BLaER1 (cell line): ENCODE data around the gene FRMD4A.
A peak's percentile ranks its signal among the peaks of the same experiment; 100 is the strongest.

Experiments used
- H3K27ac ChIP-seq: shearing (Covaris generic); formaldehyde crosslinking; 2 replicates; pipeline ENCODE4 v1.8.1; 2022
- H3K27me3 ChIP-seq: shearing (Covaris generic); formaldehyde crosslinking; 2 replicates; pipeline ENCODE4 v1.8.1; 2022
- H3K36me3 ChIP-seq: shearing (Covaris generic); formaldehyde crosslinking; 2 replicates; pipeline ENCODE4 v1.8.1; 2022
- H3K4me1 ChIP-seq: shearing (Covaris generic); formaldehyde crosslinking; 2 replicates; pipeline ENCODE4 v1.8.1; 2022
- H3K4me2 ChIP-seq: shearing (Covaris generic); formaldehyde crosslinking; 2 replicates; pipeline ENCODE4 v1.8.1; 2022
- H3K4me3 ChIP-seq: shearing (Covaris generic); formaldehyde crosslinking; 2 replicates; pipeline ENCODE4 v1.8.1; 2022
- H3K9ac ChIP-seq: shearing (Covaris generic); formaldehyde crosslinking; 2 replicates; pipeline ENCODE4 v1.8.1; 2022
- H3K9me3 ChIP-seq: shearing (Covaris generic); formaldehyde crosslinking; 2 replicates; pipeline ENCODE4 v1.8.1; 2022
- H4K20me1 ChIP-seq: shearing (Covaris generic); formaldehyde crosslinking; 2 replicates; pipeline ENCODE4 v1.8.1; 2022
- Cebpa-rat ChIP-seq: shearing (Covaris generic); IDR thresholded peaks from 2 replicates; pipeline ENCODE4 v1.8.1; 2022

The FRMD4A gene

GRCh38 chr10:13650961-13651360, 679.8 kb downstream of the FRMD4A start:
- no peaks in the 10 kb centered on the region for H4K20me1 ChIP-seq
- H3K9ac ChIP-seq = no peak overlapping the region
- TF ChIP-seq Cebpa-rat = no peak
- no peak overlapping the region for H3K4me2 ChIP-seq
- H3K27ac ChIP-seq = no peak overlapping the region
- peaks cover 18% of the 10 kb centered on the region for H3K36me3 ChIP-seq
- peaks cover 15% of the 10 kb centered on the region for H3K4me1 ChIP-seq
- no peaks in the 10 kb centered on the region for H3K27me3 ChIP-seq
- no peak overlapping the region for H3K4me3 ChIP-seq
- H3K9me3 ChIP-seq = no peaks in the 10 kb centered on the region

DNA sequence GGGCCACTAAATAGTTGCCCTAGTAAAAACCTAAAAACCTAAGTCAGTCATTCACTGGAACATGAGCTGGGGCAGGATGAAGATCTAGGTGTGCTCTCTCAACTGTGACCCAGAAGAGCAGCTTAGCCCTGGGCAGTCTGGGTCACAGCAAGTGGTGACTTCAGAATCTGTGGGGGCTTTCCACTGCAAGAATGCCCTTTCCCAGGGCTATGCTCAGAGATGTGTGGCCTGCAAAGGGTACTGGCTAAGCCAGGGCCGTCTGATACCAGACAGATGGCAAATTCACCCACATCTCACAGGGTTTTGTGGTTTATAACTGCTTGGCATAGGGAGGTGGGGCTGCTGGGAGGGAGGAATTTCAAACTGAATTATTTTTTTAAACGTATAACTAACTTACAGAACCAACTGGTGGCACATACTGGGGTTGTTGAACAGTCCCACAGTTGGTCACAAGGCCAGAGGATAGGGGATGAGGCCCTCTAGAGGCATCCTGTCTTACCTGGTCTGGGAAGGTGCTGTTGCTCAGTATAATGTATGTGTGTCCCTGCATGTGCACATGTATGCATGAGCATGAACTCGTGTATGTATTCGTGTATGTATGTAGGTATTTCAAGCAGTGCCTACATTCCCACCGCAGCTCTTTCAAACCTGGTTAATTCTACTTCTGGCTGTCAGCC, 680.7 kb downstream of the FRMD4A start:
- H3K9ac ChIP-seq = 0 out of 2 replicates have a peak overlapping the region, but pooled peaks have one; percentile 16
- H3K4me3 ChIP-seq = no peak overlapping the region
- TF ChIP-seq Cebpa-rat = no peak
- peaks cover 28% of the 10 kb centered on the region for H3K36me3 ChIP-seq
- no peak overlapping the region for H3K27ac ChIP-seq
- no peaks in the 10 kb centered on the region for H4K20me1 ChIP-seq
- H3K9me3 ChIP-seq = no peaks in the 10 kb centered on the region
- H3K4me1 ChIP-seq = peaks cover 15% of the 10 kb centered on the region
- peak overlapping the region; percentile 8; the same call in 1 of the 2 replicates for H3K4me2 ChIP-seq
- no peaks in the 10 kb centered on the region for H3K27me3 ChIP-seq

DNA sequence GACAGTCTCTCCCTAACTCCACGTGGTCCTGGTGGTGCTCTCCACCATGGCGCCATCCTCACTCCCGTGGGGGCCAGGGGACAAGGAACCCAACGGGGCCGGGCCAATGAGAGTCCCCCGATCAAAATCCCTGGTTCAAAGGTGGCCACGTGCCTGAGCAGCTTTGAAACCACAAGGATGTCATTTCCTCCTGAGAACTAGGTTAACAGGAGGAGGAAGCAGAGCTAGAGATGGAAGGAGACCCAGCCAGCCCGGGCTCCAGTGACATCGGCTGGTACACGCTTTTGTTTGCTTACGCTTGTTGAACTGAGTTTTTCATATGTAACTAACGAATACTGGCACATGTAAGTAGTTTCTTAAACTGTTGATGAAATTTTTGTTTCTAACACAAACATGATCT, 682.3 kb downstream of the FRMD4A start:
- H3K27me3 ChIP-seq = no peaks in the 10 kb centered on the region
- TF ChIP-seq Cebpa-rat = no peak
- no peaks in the 10 kb centered on the region for H4K20me1 ChIP-seq
- peaks cover 15% of the 10 kb centered on the region for H3K4me1 ChIP-seq
- H3K27ac ChIP-seq = no peak overlapping the region
- H3K4me2 ChIP-seq = peak overlapping the region; percentile 19; the same call in 1 of the 2 replicates
- H3K9me3 ChIP-seq = 0 out of 2 replicates have a peak, but pooled peaks cover under 1% of the 10 kb centered on the region
- peaks cover 31% of the 10 kb centered on the region for H3K36me3 ChIP-seq
- H3K9ac ChIP-seq = no peak overlapping the region
- no peak overlapping the region for H3K4me3 ChIP-seq

DNA sequence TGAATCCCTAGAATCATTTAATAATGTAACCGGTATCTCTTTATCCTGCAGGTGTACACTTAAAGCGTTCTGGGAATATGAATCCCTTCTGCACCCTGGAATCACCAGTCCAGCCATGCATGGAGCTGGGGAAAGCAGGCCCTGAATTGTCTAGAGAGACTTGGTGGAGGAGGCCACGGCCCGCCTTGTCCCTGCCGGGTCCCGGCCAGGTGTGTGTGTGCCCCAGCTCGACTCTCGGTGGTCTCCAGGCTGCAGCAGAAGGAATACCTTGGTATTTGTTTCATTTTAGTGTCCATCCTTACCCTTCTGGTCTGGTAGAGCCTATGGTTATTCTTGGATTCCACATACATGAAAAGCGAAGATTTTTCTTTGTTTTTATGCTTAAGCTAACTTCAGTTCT, 685.9 kb downstream of the FRMD4A start:
- H3K4me3 ChIP-seq = no peak overlapping the region
- TF ChIP-seq Cebpa-rat = no peak
- H3K27me3 ChIP-seq = no peaks in the 10 kb centered on the region
- no peaks in the 10 kb centered on the region for H4K20me1 ChIP-seq
- peaks cover 12% of the 10 kb centered on the region for H3K4me1 ChIP-seq
- H3K27ac ChIP-seq = no peak overlapping the region
- no peak overlapping the region for H3K4me2 ChIP-seq
- peaks cover 64% of the 10 kb centered on the region for H3K36me3 ChIP-seq
- H3K9ac ChIP-seq = no peak overlapping the region
- H3K9me3 ChIP-seq = peaks cover 27% of the 10 kb centered on the region

DNA sequence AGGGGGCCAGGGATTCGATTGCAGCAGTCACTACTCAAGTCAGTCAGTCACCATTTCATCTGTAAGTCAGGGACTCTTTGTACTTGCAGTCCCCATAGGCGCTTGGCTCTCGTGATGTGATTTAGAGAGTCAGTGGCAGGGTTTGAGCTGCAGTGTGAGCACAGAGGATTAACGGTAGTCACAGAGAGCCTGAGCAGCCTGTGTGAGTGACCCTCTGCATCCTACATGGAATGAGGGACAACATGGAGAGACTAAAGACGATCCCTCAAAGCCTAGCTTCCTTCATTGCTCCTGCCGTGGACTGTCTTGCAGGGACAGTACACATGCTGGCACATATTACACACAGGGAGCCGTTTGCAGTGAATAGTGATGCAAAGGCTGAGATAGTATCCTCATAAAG, 687.7 kb downstream of the FRMD4A start:
- no peaks in the 10 kb centered on the region; the same call in 1 of the 2 replicates for H3K4me1 ChIP-seq
- H3K36me3 ChIP-seq = peaks cover 78% of the 10 kb centered on the region
- no peak overlapping the region for H3K27ac ChIP-seq
- no peak overlapping the region for H3K4me3 ChIP-seq
- no peaks in the 10 kb centered on the region for H3K27me3 ChIP-seq
- H3K9ac ChIP-seq = no peak overlapping the region
- no peak for TF ChIP-seq Cebpa-rat
- H3K4me2 ChIP-seq = no peak overlapping the region
- H4K20me1 ChIP-seq = no peaks in the 10 kb centered on the region
- peaks cover 27% of the 10 kb centered on the region for H3K9me3 ChIP-seq

- no peak overlapping the region for H3K4me2 ChIP-seq
- no peak for TF ChIP-seq Cebpa-rat
- H3K27me3 ChIP-seq = no peaks in the 10 kb centered on the region
- no peak overlapping the region for H3K4me3 ChIP-seq
- no peaks in the 10 kb centered on the region for H3K4me1 ChIP-seq
- no peak overlapping the region for H3K9ac ChIP-seq
- H3K36me3 ChIP-seq = peaks cover 79% of the 10 kb centered on the region
- H3K27ac ChIP-seq = no peak overlapping the region
- H4K20me1 ChIP-seq = no peaks in the 10 kb centered on the region
- peaks cover 27% of the 10 kb centered on the region for H3K9me3 ChIP-seq
Measured at GRCh38 chr10:13642293-13642692, 688.4 kb downstream of the FRMD4A start.

- H3K4me1 ChIP-seq = no peaks in the 10 kb centered on the region
- no peaks in the 10 kb centered on the region for H4K20me1 ChIP-seq
- H3K4me2 ChIP-seq = no peak overlapping the region
- H3K9me3 ChIP-seq = peaks cover 22% of the 10 kb centered on the region
- H3K9ac ChIP-seq = no peak overlapping the region
- no peaks in the 10 kb centered on the region for H3K27me3 ChIP-seq
- peaks cover 72% of the 10 kb centered on the region for H3K36me3 ChIP-seq
- no peak overlapping the region for H3K4me3 ChIP-seq
- no peak overlapping the region for H3K27ac ChIP-seq
- TF ChIP-seq Cebpa-rat = no peak
Measured at GRCh38 chr10:13637894-13638293, 692.8 kb downstream of the FRMD4A start.

DNA sequence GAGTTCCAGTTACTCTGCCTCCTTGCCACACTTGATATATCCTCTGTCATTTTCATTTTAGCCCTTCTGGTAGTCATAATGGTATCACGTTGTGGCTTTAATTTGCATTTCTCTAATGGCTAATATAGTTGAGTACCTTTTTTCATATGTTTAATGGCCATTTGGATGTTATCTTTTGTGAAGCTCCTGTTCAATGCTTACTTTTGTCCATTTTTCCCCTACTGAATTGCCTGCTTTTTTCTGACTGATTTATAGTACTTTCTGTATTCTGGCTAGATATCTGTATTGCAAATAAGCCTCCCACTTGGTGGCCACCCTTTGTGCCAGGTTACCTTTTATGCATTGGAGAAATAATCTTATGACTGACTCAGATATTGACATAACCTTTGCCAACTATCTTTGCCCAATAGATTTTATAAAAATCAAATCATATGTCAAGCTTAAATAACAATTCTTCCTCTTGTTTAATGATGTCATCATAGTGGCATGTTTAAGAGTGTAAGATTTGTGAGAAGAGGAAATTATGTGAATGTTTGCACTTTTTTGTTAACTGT, 693.3 kb downstream of the FRMD4A start:
- H3K9me3 ChIP-seq = peaks cover 16% of the 10 kb centered on the region
- H3K27me3 ChIP-seq = no peaks in the 10 kb centered on the region
- no peaks in the 10 kb centered on the region for H4K20me1 ChIP-seq
- no peak overlapping the region for H3K4me2 ChIP-seq
- no peak for TF ChIP-seq Cebpa-rat
- H3K9ac ChIP-seq = no peak overlapping the region
- no peak overlapping the region for H3K27ac ChIP-seq
- H3K4me3 ChIP-seq = no peak overlapping the region
- peaks cover 69% of the 10 kb centered on the region for H3K36me3 ChIP-seq
- no peaks in the 10 kb centered on the region for H3K4me1 ChIP-seq

GRCh38 chr10:13636776-13637175, 693.9 kb downstream of the FRMD4A start:
- no peak for TF ChIP-seq Cebpa-rat
- Histone ChIP-seq H3K4me2 (no peak overlapping the region), H3K27ac (no peak overlapping the region), H3K9ac (no peak overlapping the region), H3K4me3 (no peak overlapping the region), H3K4me1 (no peaks in the 10 kb centered on the region), H3K9me3 (peaks cover 10% of the 10 kb centered on the region), H4K20me1 (no peaks in the 10 kb centered on the region), H3K36me3 (peaks cover 64% of the 10 kb centered on the region), H3K27me3 (no peaks in the 10 kb centered on the region)

- H3K9me3 ChIP-seq = no peaks in the 10 kb centered on the region
- no peaks in the 10 kb centered on the region for H3K27me3 ChIP-seq
- H3K4me2 ChIP-seq = no peak overlapping the region
- H3K27ac ChIP-seq = no peak overlapping the region
- H3K4me3 ChIP-seq = no peak overlapping the region
- peaks cover 60% of the 10 kb centered on the region for H3K36me3 ChIP-seq
- no peaks in the 10 kb centered on the region for H4K20me1 ChIP-seq
- no peak overlapping the region for H3K9ac ChIP-seq
- no peak for TF ChIP-seq Cebpa-rat
- no peaks in the 10 kb centered on the region for H3K4me1 ChIP-seq
Measured at GRCh38 chr10:13634207-13634606, 696.5 kb downstream of the FRMD4A start.
